HepG2 (cell line): Measurements from ENCODE around the gene CD80. TPM values are rescaled to one million over a fixed set of nuclear protein-coding genes. Genes with fewer than 3 reads are reported as not detected.

Source experiments
- ATF1 ChIP-seq: IDR thresholded peaks from 2 replicates; pipeline ENCODE4 v1.6.1; 2016; ENCODE audit warnings: mild to moderate bottlenecking, control low read depth
- CCDC6 ChIP-seq: sonication (generic); formaldehyde crosslinking; IDR thresholded peaks from 2 replicates; pipeline ENCODE4 v1.8.1; 2022; ENCODE audit warnings: mild to moderate bottlenecking, missing genetic modification reagents, moderate library complexity
- CHD2 ChIP-seq: IDR thresholded peaks from 2 replicates; pipeline ENCODE4 v1.6.1; 2011; ENCODE audit warnings: low read depth, low read length, improper control_type of control experiment
- DNMT3B ChIP-seq: conservative IDR thresholded peaks from 2 replicates; pipeline ENCODE4 v1.6.1; 2016; ENCODE audit warnings: missing biosample characterization, control low read depth
- ESRRA ChIP-seq: sonication (generic); formaldehyde crosslinking; IDR thresholded peaks from 2 replicates; pipeline ENCODE4 v1.5.1; 2020; ENCODE audit warnings: mild to moderate bottlenecking, low read depth, missing genetic modification reagents
- FOSL1 ChIP-seq: sonication (generic); formaldehyde crosslinking; IDR thresholded peaks from 2 replicates; pipeline ENCODE4 v1.9.0; 2021; ENCODE audit warnings: missing genetic modification reagents, borderline replicate concordance
- HCFC1 ChIP-seq: fragments of 150-350 bp; IDR thresholded peaks from 2 replicates; pipeline ENCODE4 v1.6.1; 2014; ENCODE audit warnings: low read depth, low read length
- HDAC1 ChIP-seq: sonication (generic); formaldehyde crosslinking; IDR thresholded peaks from 2 replicates; pipeline ENCODE4 v1.5.1; 2020; ENCODE audit warnings: mild to moderate bottlenecking, missing genetic modification reagents
- HNF4A ChIP-seq: sonication (generic); formaldehyde crosslinking; IDR thresholded peaks from 2 replicates; pipeline ENCODE4 v1.4.0; 2020; ENCODE audit warnings: missing genetic modification reagents
- HOXA5 ChIP-seq: sonication (generic); formaldehyde crosslinking; IDR thresholded peaks from 2 replicates; pipeline ENCODE4 v1.4.0; 2020; ENCODE audit warnings: missing genetic modification reagents
- NCOA5 ChIP-seq: sonication (generic); formaldehyde crosslinking; IDR thresholded peaks from 2 replicates; pipeline ENCODE4 v1.4.0; 2020; ENCODE audit warnings: missing genetic modification reagents
- NPAS2 ChIP-seq: sonication (generic); formaldehyde crosslinking; IDR thresholded peaks from 2 replicates; pipeline ENCODE4 v1.8.0; 2022; ENCODE audit warnings: mild to moderate bottlenecking, missing genetic modification reagents, borderline replicate concordance
- TOPORS ChIP-seq: sonication (generic); formaldehyde crosslinking; IDR thresholded peaks from 2 replicates; pipeline ENCODE4 v1.8.0; 2023; ENCODE audit warnings: mild to moderate bottlenecking, missing genetic modification reagents
- TRIM24 ChIP-seq: sonication (generic); formaldehyde crosslinking; IDR thresholded peaks from 2 replicates; pipeline ENCODE4 v1.8.0; 2022; ENCODE audit warnings: mild to moderate bottlenecking, missing genetic modification reagents
- ZNF10 ChIP-seq: sonication (generic); formaldehyde crosslinking; IDR thresholded peaks from 2 replicates; pipeline ENCODE4 v1.4.0; 2020; ENCODE audit warnings: mild to moderate bottlenecking, low read depth, missing genetic modification reagents, borderline replicate concordance
- ZNF263 ChIP-seq: sonication (generic); formaldehyde crosslinking; IDR thresholded peaks from 2 replicates; pipeline ENCODE4 v1.4.0; 2020; ENCODE audit warnings: missing genetic modification reagents
- ZNF678 ChIP-seq: sonication (generic); formaldehyde crosslinking; IDR thresholded peaks from 2 replicates; pipeline ENCODE4 v1.4.0; 2020; ENCODE audit warnings: mild to moderate bottlenecking, missing genetic modification reagents
- ZNF768 ChIP-seq: sonication (generic); formaldehyde crosslinking; IDR thresholded peaks from 2 replicates; pipeline ENCODE4 v1.4.0; 2020; ENCODE audit warnings: missing genetic modification reagents
- ZNF773 ChIP-seq: sonication (generic); formaldehyde crosslinking; IDR thresholded peaks from 2 replicates; pipeline ENCODE4 v1.4.0; 2020; ENCODE audit warnings: missing genetic modification reagents, borderline replicate concordance
- polyA plus RNA-seq, 8 experiments: library from polyadenylated mRNA; depleted of rRNA in 3 of 8; stranded (reverse) in 7 of 8; unstranded in 1 of 8; fragments of >200 nt; fragmentation: Illumina TruSeq in 4 of 8; extraction: Trizol in 4 of 8; gene quantifications; 2 replicates each; pipeline versions ENCODE4 v1.2.1 to v1.2.3, GENCODE V29; 2011 to 2016; ENCODE audit warnings: low read depth in 4 of 8, missing spikeins in 1 of 8, mixed read lengths in 1 of 8; ENCODE audit not compliant: insufficient read depth in 1 of 8
- total RNA-seq, 5 experiments: library from RNA; depleted of rRNA; stranded (reverse); fragments of >200 nt; fragmentation: Illumina TruSeq; extraction: Trizol; gene quantifications; 2 replicates each; pipeline ENCODE4 v1.2.3, GENCODE V29; 2016; ENCODE audit warnings: low read depth in 1 of 5
- TF ChIP-seq, protein P1 (sequence below): IDR thresholded peaks from 2 replicates; pipeline ENCODE4 v1.4.0; 2020; ENCODE audit warnings: mild to moderate bottlenecking, missing genetic modification reagents
- TF ChIP-seq, protein P2 (sequence below): sonication (generic); formaldehyde crosslinking; IDR thresholded peaks from 2 replicates; pipeline ENCODE4 v1.8.0; 2022; ENCODE audit warnings: mild to moderate bottlenecking, missing genetic modification reagents; ENCODE audit not compliant: insufficient replicate concordance
- TF ChIP-seq, protein P3 (sequence below): sonication (generic); formaldehyde crosslinking; conservative IDR thresholded peaks from 2 replicates; pipeline ENCODE4 v1.5.0; 2020; ENCODE audit warnings: missing genetic modification reagents

Gene CD80
- total and polyA plus RNA-seq, 2 of the 13 experiments (the other 11 are each of a cell fraction or from before 2014, with no cell fraction given), result not detected

DNA sequence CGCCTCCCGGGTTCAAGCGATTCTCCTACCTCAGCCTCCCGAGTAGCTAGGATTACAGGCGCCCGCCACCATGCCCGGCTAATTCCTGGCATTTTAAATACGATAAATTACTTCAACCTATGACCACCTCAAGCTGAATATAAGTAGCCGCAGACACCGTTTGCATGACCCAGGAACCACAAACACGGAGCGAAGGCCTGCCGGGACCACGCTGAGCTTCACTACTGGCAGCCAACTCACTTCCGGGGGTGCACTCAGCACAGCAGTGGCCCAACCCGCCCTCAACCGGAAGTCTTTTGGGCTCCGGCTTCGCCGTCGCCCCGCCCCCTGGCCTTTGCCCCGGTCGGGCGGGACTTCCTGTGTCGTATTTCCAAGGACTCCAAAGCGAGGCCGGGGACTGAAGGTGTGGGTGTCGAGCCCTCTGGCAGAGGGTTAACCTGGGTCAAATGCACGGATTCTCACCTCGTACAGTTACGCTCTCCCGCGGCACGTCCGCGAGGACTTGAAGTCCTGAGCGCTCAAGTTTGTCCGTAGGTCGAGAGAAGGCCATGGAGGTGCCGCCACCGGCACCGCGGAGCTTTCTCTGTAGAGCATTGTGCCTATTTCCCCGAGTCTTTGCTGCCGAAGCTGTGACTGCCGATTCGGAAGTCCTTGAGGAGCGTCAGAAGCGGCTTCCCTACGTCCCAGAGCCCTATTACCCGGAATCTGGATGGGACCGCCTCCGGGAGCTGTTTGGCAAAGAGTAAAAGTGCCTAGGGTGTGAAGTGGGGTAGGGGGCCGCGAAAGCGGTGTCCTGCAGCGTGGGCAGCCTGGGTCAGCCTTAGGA is 61.0 kb downstream of the CD80 start, which contains the start of gene TIMMDC1 (continued):
- TF ChIP-seq, protein P1, sequence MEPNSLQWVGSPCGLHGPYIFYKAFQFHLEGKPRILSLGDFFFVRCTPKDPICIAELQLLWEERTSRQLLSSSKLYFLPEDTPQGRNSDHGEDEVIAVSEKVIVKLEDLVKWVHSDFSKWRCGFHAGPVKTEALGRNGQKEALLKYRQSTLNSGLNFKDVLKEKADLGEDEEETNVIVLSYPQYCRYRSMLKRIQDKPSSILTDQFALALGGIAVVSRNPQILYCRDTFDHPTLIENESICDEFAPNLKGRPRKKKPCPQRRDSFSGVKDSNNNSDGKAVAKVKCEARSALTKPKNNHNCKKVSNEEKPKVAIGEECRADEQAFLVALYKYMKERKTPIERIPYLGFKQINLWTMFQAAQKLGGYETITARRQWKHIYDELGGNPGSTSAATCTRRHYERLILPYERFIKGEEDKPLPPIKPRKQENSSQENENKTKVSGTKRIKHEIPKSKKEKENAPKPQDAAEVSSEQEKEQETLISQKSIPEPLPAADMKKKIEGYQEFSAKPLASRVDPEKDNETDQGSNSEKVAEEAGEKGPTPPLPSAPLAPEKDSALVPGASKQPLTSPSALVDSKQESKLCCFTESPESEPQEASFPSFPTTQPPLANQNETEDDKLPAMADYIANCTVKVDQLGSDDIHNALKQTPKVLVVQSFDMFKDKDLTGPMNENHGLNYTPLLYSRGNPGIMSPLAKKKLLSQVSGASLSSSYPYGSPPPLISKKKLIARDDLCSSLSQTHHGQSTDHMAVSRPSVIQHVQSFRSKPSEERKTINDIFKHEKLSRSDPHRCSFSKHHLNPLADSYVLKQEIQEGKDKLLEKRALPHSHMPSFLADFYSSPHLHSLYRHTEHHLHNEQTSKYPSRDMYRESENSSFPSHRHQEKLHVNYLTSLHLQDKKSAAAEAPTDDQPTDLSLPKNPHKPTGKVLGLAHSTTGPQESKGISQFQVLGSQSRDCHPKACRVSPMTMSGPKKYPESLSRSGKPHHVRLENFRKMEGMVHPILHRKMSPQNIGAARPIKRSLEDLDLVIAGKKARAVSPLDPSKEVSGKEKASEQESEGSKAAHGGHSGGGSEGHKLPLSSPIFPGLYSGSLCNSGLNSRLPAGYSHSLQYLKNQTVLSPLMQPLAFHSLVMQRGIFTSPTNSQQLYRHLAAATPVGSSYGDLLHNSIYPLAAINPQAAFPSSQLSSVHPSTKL (CRISPR knock-in tag), result peak; percentile 46; the same call in 1 of the 2 replicates
- TF ChIP-seq CHD2, result no peak; the same call in 1 of the 2 replicates
- TF ChIP-seq HDAC1 (CRISPR knock-in tag), result peak; percentile 74
- peak; percentile 49 for TF ChIP-seq HNF4A (CRISPR knock-in tag)
- no peak for TF ChIP-seq NCOA5 (CRISPR knock-in tag)
- peak; percentile 89 for TF ChIP-seq ATF1
- TF ChIP-seq ZNF263 (CRISPR knock-in tag), result peak; percentile 44; the same call in 1 of the 2 replicates
- no peak; the same call in 1 of the 2 replicates for TF ChIP-seq CCDC6 (CRISPR knock-in tag)
- TF ChIP-seq FOSL1 (CRISPR knock-in tag), result 0 out of 2 replicates have a peak, but pooled peaks have one; percentile 36
- TF ChIP-seq ZNF10, result no peak
- no peak; the same call in 1 of the 2 replicates for TF ChIP-seq TOPORS (CRISPR knock-in tag)
- no peak for TF ChIP-seq ZNF773 (CRISPR knock-in tag)
- TF ChIP-seq HOXA5 (CRISPR knock-in tag), result no peak; the same call in 1 of the 2 replicates
- TF ChIP-seq HCFC1, result peak; percentile 75
- TF ChIP-seq, protein P2, sequence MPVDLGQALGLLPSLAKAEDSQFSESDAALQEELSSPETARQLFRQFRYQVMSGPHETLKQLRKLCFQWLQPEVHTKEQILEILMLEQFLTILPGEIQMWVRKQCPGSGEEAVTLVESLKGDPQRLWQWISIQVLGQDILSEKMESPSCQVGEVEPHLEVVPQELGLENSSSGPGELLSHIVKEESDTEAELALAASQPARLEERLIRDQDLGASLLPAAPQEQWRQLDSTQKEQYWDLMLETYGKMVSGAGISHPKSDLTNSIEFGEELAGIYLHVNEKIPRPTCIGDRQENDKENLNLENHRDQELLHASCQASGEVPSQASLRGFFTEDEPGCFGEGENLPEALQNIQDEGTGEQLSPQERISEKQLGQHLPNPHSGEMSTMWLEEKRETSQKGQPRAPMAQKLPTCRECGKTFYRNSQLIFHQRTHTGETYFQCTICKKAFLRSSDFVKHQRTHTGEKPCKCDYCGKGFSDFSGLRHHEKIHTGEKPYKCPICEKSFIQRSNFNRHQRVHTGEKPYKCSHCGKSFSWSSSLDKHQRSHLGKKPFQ (CRISPR knock-in tag), result peak; percentile 93
- no peak; the same call in 1 of the 2 replicates for TF ChIP-seq ZNF678 (CRISPR knock-in tag)
- TF ChIP-seq NPAS2, result no peak
- TF ChIP-seq DNMT3B, result 0 out of 2 replicates have a peak, but pooled peaks have one; percentile 28
- 0 out of 2 replicates have a peak, but pooled peaks have one; percentile 17 for TF ChIP-seq TRIM24
- TF ChIP-seq, protein P3, sequence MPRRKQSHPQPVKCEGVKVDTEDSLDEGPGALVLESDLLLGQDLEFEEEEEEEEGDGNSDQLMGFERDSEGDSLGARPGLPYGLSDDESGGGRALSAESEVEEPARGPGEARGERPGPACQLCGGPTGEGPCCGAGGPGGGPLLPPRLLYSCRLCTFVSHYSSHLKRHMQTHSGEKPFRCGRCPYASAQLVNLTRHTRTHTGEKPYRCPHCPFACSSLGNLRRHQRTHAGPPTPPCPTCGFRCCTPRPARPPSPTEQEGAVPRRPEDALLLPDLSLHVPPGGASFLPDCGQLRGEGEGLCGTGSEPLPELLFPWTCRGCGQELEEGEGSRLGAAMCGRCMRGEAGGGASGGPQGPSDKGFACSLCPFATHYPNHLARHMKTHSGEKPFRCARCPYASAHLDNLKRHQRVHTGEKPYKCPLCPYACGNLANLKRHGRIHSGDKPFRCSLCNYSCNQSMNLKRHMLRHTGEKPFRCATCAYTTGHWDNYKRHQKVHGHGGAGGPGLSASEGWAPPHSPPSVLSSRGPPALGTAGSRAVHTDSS (CRISPR knock-in tag), result no peak
- TF ChIP-seq ZNF768 (CRISPR knock-in tag), result peak; percentile 67
- no peak; the same call in 1 of the 2 replicates for TF ChIP-seq ESRRA (CRISPR knock-in tag)
